Osteocyte (in vitro differentiated cells): Measurements from ENCODE around the gene POMGNT1. TPM values are rescaled to one million over a fixed set of nuclear protein-coding genes. Genes with fewer than 3 reads are reported as not detected.

Source experiments
- DNase-seq: peaks from one replicate; pipeline ENCODE4 v3.0.0; 2021; ENCODE audit warnings: mixed read lengths; ENCODE audit not compliant: unreplicated experiment; ENCODE audit errors: extremely low spot score
- H3K27ac Mint-ChIP-seq: one replicate; pipeline ENCODE4 v1.8.0; 2021; ENCODE audit warnings: mild to moderate bottlenecking, mixed read lengths; ENCODE audit not compliant: unreplicated experiment
- H3K27me3 Mint-ChIP-seq: one replicate; pipeline ENCODE4 v1.8.0; 2021; ENCODE audit warnings: mixed read lengths; ENCODE audit not compliant: unreplicated experiment
- H3K36me3 Mint-ChIP-seq: one replicate; pipeline ENCODE4 v1.8.0; 2021; ENCODE audit warnings: mixed read lengths; ENCODE audit not compliant: unreplicated experiment
- H3K4me1 Mint-ChIP-seq: one replicate; pipeline ENCODE4 v1.8.0; 2021; ENCODE audit warnings: mixed read lengths; ENCODE audit not compliant: unreplicated experiment
- H3K4me3 Mint-ChIP-seq: one replicate; pipeline ENCODE4 v1.8.0; 2021; ENCODE audit warnings: mild to moderate bottlenecking, moderate library complexity, mixed read lengths; ENCODE audit not compliant: unreplicated experiment
- H3K9me3 Mint-ChIP-seq: one replicate; pipeline ENCODE4 v1.8.0; 2021; ENCODE audit warnings: mixed read lengths; ENCODE audit not compliant: unreplicated experiment
- CTCF ChIP-seq: fragments of 200-600 bp; sonication (generic); IDR thresholded peaks from 2 replicates; pipeline ENCODE4 v1.5.0; 2021; ENCODE audit warnings: antibody characterized with exemption, mild to moderate bottlenecking, moderate library complexity
- total RNA-seq: library from RNA; stranded (reverse); gene quantifications from 2 replicates; pipeline ENCODE4 v1.2.1, GENCODE V29; 2021

POMGNT1 gene
- total RNA-seq, 1 donor from 2014 or later = 88.9 TPM

- Mint-ChIP-seq H3K27ac (peak overlapping the region; percentile 92), H3K36me3 (peaks cover 12% of the 10 kb centered on the region), H3K4me1 (peaks cover 48% of the 10 kb centered on the region)
Observed at GRCh38 chr1:46184920-46185658, 13.1 kb downstream of the POMGNT1 start.

GRCh38 chr1:46183926-46184557 is 14.2 kb downstream of the POMGNT1 start:
- DNase-seq = no peak
- H3K27me3 Mint-ChIP-seq = no peaks in the 10 kb centered on the region
- peak overlapping the region; percentile 92 for H3K27ac Mint-ChIP-seq

More at GRCh38 chr1:46184920-46185658, 13.1 kb downstream of the POMGNT1 start:
- no peak for TF ChIP-seq CTCF
- no peaks in the 10 kb centered on the region for H3K9me3 Mint-ChIP-seq
- no peak for DNase-seq
- no peak overlapping the region for H3K4me3 Mint-ChIP-seq
- H3K27me3 Mint-ChIP-seq = no peaks in the 10 kb centered on the region

GRCh38 chr1:46183079-46183847 is 15.0 kb downstream of the POMGNT1 start:
- Mint-ChIP-seq H3K4me1 (peaks cover 39% of the 10 kb centered on the region), H3K36me3 (peaks cover 1% of the 10 kb centered on the region), H3K27ac (peak overlapping the region; percentile 92), H3K27me3 (no peaks in the 10 kb centered on the region), H3K4me3 (no peak overlapping the region), H3K9me3 (no peaks in the 10 kb centered on the region)
- peak; percentile 90 for DNase-seq
- no peak for TF ChIP-seq CTCF

More at GRCh38 chr1:46183926-46184557, 14.2 kb downstream of the POMGNT1 start:
- Mint-ChIP-seq H3K4me3 (no peak overlapping the region), H3K36me3 (peaks cover 4% of the 10 kb centered on the region), H3K4me1 (peaks cover 46% of the 10 kb centered on the region), H3K9me3 (no peaks in the 10 kb centered on the region)
- TF ChIP-seq CTCF = no peak

- Mint-ChIP-seq H3K4me1 (peaks cover 35% of the 10 kb centered on the region), H3K4me3 (no peak overlapping the region), H3K36me3 (no peaks in the 10 kb centered on the region), H3K9me3 (no peaks in the 10 kb centered on the region), H3K27me3 (no peaks in the 10 kb centered on the region), H3K27ac (peak overlapping the region; percentile 92)
- no peak for DNase-seq
- TF ChIP-seq CTCF = no peak
Observed at GRCh38 chr1:46181343-46182260, 16.6 kb downstream of the POMGNT1 start.
